H1 (cell line): ENCODE measurements around the gene CEP85. TPM values are rescaled to one million over a fixed set of nuclear protein-coding genes. Genes with fewer than 3 reads are reported as not detected.

ENCODE experiments used
- CTCF ChIA-PET: fragments of 300-600 bp; sonication (Branson Sonifier 250); formaldehyde crosslinking; loops from one replicate; lab custom pipeline; 2021; ENCODE audit not compliant: partially characterized antibody; lab: Charles Lee
- POLR2A ChIA-PET: fragments of 300-600 bp; sonication (Branson Sonifier 250); formaldehyde crosslinking; loops from one replicate; lab custom pipeline; 2021; ENCODE audit warnings: inconsistent platforms; ENCODE audit not compliant: partially characterized antibody; lab: Charles Lee
- DNase-seq, 2 experiments: peaks; one replicate each; pipeline versions ENCODE4 v3.0.0 to v3.0.0-alpha.2; 2010 to 2022; ENCODE audit warnings: low spot score in 2 of 2, low read depth in 1 of 2, mixed read lengths in 1 of 2
- FAIRE-seq: peaks from 2 replicates; lab custom pipeline; 2011; peaks lifted over from hg19 to GRCh38; lab: Jason Lieb, UNC
- H2AFZ ChIP-seq: 2 replicates; pipeline ENCODE4 v1.8.1; 2012; ENCODE audit warnings: low read length, inconsistent platforms
- H2AK5ac ChIP-seq: 2 replicates; pipeline ENCODE4 v1.6.1; 2013; ENCODE audit warnings: low read depth, low read length
- H2BK120ac ChIP-seq: replicated peaks from 2 replicates; pipeline ENCODE3; 2013; ENCODE audit warnings: low read depth, low read length, inconsistent platforms
- H2BK12ac ChIP-seq: 2 replicates; pipeline ENCODE4 v1.6.1; 2013; ENCODE audit warnings: low read depth, low read length
- H2BK15ac ChIP-seq: 2 replicates; pipeline ENCODE4 v1.6.1; 2013; ENCODE audit warnings: low read length
- H2BK20ac ChIP-seq: 2 replicates; pipeline ENCODE4 v1.6.1; 2013; ENCODE audit warnings: low read length
- H2BK5ac ChIP-seq: 2 replicates; pipeline ENCODE4 v1.6.1; 2013; ENCODE audit warnings: low read depth, low read length
- H3K14ac ChIP-seq: 2 replicates; pipeline ENCODE4 v1.6.1; 2013; ENCODE audit warnings: inconsistent platforms; ENCODE audit not compliant: insufficient read length
- H3K18ac ChIP-seq: 2 replicates; pipeline ENCODE4 v1.6.1; 2013; ENCODE audit warnings: low read length; ENCODE audit errors: extremely low read depth
- H3K23ac ChIP-seq: 2 replicates; pipeline ENCODE4 v1.6.1; 2013; ENCODE audit warnings: inconsistent platforms; ENCODE audit not compliant: insufficient read length
- H3K23me2 ChIP-seq: 2 replicates; pipeline ENCODE4 v1.6.1; 2013; ENCODE audit warnings: low read depth, low read length
- H3K27ac ChIP-seq: 2 replicates; pipeline ENCODE4 v1.6.1; 2011; ENCODE audit warnings: low read depth, low read length, inconsistent platforms
- H3K27me3 ChIP-seq, 4 experiments: replicated peaks in 1 of 4; 1 replicate in 1 of 4; 2 replicates in 3 of 4; pipeline versions ENCODE4 v1.6.1 to v1.8.1; 2011 to 2013; ENCODE audit warnings: low read length in 3 of 4, mild to moderate bottlenecking in 3 of 4, inconsistent platforms in 2 of 4, mixed read lengths in 2 of 4, moderate library complexity in 1 of 4; ENCODE audit not compliant: control insufficient read depth in 3 of 4, insufficient read depth in 3 of 4; ENCODE audit errors: extremely low read depth in 1 of 4
- H3K36me3 ChIP-seq, 4 experiments: 2 replicates each; pipeline versions ENCODE4 v1.6.1 to v1.8.1; 2011 to 2013; ENCODE audit warnings: mild to moderate bottlenecking in 4 of 4, low read length in 3 of 4, moderate library complexity in 2 of 4, control low read depth in 1 of 4, inconsistent platforms in 1 of 4; ENCODE audit not compliant: insufficient read depth in 4 of 4, control insufficient read depth in 2 of 4
- H3K4ac ChIP-seq: replicated peaks from 2 replicates; pipeline ENCODE3; 2013; ENCODE audit warnings: low read length, low read depth, mixed read lengths, inconsistent platforms; ENCODE audit not compliant: insufficient read length
- H3K4me1 ChIP-seq, 4 experiments: replicated peaks in 1 of 4; 1 replicate in 1 of 4; 2 replicates in 3 of 4; pipeline versions ENCODE4 v1.6.1 to v1.8.1; 2011 to 2013; ENCODE audit warnings: low read length in 3 of 4, inconsistent platforms in 2 of 4, mixed read lengths in 1 of 4; ENCODE audit not compliant: insufficient read depth in 4 of 4, control insufficient read depth in 3 of 4
- H3K4me2 ChIP-seq, 2 experiments: 2 replicates each; pipeline versions ENCODE4 v1.6.1 to v1.8.1; 2011 to 2013; ENCODE audit warnings: low read depth in 2 of 2, low read length in 2 of 2, control low read depth in 1 of 2, inconsistent platforms in 1 of 2, mild to moderate bottlenecking in 1 of 2; ENCODE audit not compliant: insufficient read depth in 1 of 2
- H3K4me3 ChIP-seq, 4 experiments: fragments of 200-600, 300-600 bp in 1 of 4; sonication (generic), shearing (Covaris generic), sonication (Bioruptor Twin) in 1 of 4; 2 replicates each; pipeline versions ENCODE4 v1.5.1 to v1.8.1; 2011 to 2016; ENCODE audit warnings: low read length in 4 of 4, low read depth in 3 of 4, control low read depth in 2 of 4, inconsistent platforms in 2 of 4, mild to moderate bottlenecking in 2 of 4, mixed read lengths in 1 of 4, moderate library complexity in 1 of 4; ENCODE audit not compliant: insufficient read depth in 2 of 4; ENCODE audit errors: extremely low read depth in 1 of 4
- H3K56ac ChIP-seq: replicated peaks from 2 replicates; pipeline ENCODE3; 2013; ENCODE audit warnings: low read depth, mild to moderate bottlenecking, mixed read lengths, low read length, inconsistent platforms; ENCODE audit not compliant: insufficient read length
- H3K79me1 ChIP-seq: 2 replicates; pipeline ENCODE4 v1.6.1; 2013; ENCODE audit warnings: low read depth, low read length, control low read depth
- H3K79me2 ChIP-seq, 2 experiments: 2 replicates each; pipeline versions ENCODE4 v1.6.1 to v1.8.1; 2012 to 2013; ENCODE audit warnings: low read length in 2 of 2, mild to moderate bottlenecking in 2 of 2, inconsistent platforms in 1 of 2; ENCODE audit not compliant: insufficient read depth in 2 of 2, control insufficient read depth in 1 of 2
- H3K9ac ChIP-seq, 4 experiments: replicated peaks in 1 of 4; 1 replicate in 1 of 4; 2 replicates in 3 of 4; pipeline versions ENCODE4 v1.6.1 to v1.8.1; 2011 to 2013; ENCODE audit warnings: low read depth in 3 of 4, low read length in 3 of 4, control low read depth in 2 of 4, mild to moderate bottlenecking in 2 of 4, moderate library complexity in 2 of 4, inconsistent platforms in 1 of 4; ENCODE audit errors: extremely low read depth in 1 of 4
- H3K9me3 ChIP-seq, 2 experiments: 2 replicates each; pipeline versions ENCODE4 v1.6.1 to v1.8.1; 2012 to 2013; ENCODE audit warnings: mild to moderate bottlenecking in 2 of 2, moderate library complexity in 2 of 2, control low read depth in 1 of 2, inconsistent platforms in 1 of 2, low read depth in 1 of 2, low read length in 1 of 2, mixed read lengths in 1 of 2; ENCODE audit not compliant: insufficient read depth in 2 of 2
- H4K20me1 ChIP-seq, 2 experiments: replicated peaks in 1 of 2; 2 replicates each; pipeline versions ENCODE3 to v1.8.1; 2011 to 2013; ENCODE audit warnings: inconsistent platforms in 2 of 2, low read length in 2 of 2, mild to moderate bottlenecking in 1 of 2; ENCODE audit not compliant: insufficient read depth in 2 of 2, control insufficient read depth in 1 of 2
- H4K5ac ChIP-seq: 2 replicates; pipeline ENCODE4 v1.6.1; 2013; ENCODE audit warnings: low read length, low read depth, mixed read lengths, inconsistent platforms; ENCODE audit not compliant: insufficient read length
- H4K8ac ChIP-seq: 2 replicates; pipeline ENCODE4 v1.8.0; 2013; ENCODE audit warnings: mild to moderate bottlenecking, moderate library complexity, low read length, inconsistent platforms; ENCODE audit not compliant: insufficient read depth; ENCODE audit errors: extremely low read depth
- H4K91ac ChIP-seq: replicated peaks from 2 replicates; pipeline ENCODE3; 2013; ENCODE audit warnings: low read length, mixed read lengths, inconsistent platforms; ENCODE audit not compliant: insufficient read length
- CHD2 ChIP-seq: IDR thresholded peaks from 2 replicates; pipeline ENCODE4 v1.6.1; 2012; ENCODE audit warnings: low read length, improper control_type of control experiment
- GABPA ChIP-seq: IDR thresholded peaks from 2 replicates; pipeline ENCODE4 v1.6.1; 2011; ENCODE audit warnings: mild to moderate bottlenecking, low read length, moderate library complexity, borderline replicate concordance; ENCODE audit not compliant: insufficient read depth
- KDM1A ChIP-seq: fragments of 200-600, 300-600 bp; sonication (generic); IDR thresholded peaks from 2 replicates; pipeline ENCODE4 v1.7.1; 2016; ENCODE audit warnings: mild to moderate bottlenecking, low read length, borderline replicate concordance
- MAX ChIP-seq: IDR thresholded peaks from 2 replicates; pipeline ENCODE4 v1.6.1; 2012; ENCODE audit warnings: inconsistent platforms
- YY1 ChIP-seq: IDR thresholded peaks from 2 replicates; pipeline ENCODE4 v1.6.1; 2011; ENCODE audit warnings: low read depth, mild to moderate bottlenecking, low read length
- WGBS, 2 experiments: shearing (Covaris generic) in 1 of 2; methylation state at CpG; one replicate each; pipeline versions ENCODE4 v1.1.6 to v1.1.7; 2013 to 2015; ENCODE audit warnings: low lambda C conversion rate in 2 of 2, mixed read lengths in 2 of 2, inconsistent platforms in 1 of 2, low coverage in 1 of 2, missing lambda C conversion rate in 1 of 2; ENCODE audit not compliant: insufficient replicate concordance in 2 of 2, insufficient coverage in 1 of 2, insufficient read length in 1 of 2; ENCODE audit errors: extremely low coverage in 1 of 2, missing lambda C conversion rate in 1 of 2; 5-methylcytosine and 5-hydroxymethylcytosine counted together
- polyA plus RNA-seq, 7 experiments: library from polyadenylated mRNA; depleted of rRNA in 3 of 7; stranded (reverse) in 5 of 7; unstranded in 2 of 7; fragments of >200 nt in 5 of 7; fragments of 200-250 nt in 2 of 7; gene quantifications; 1 replicate in 5 of 7; 2 replicates in 1 of 7; 4 replicates in 1 of 7; pipeline versions ENCODE4 v1.2.1 to v1.2.3, GENCODE V29; 2011 to 2013; ENCODE audit warnings: missing spikeins in 2 of 7, mixed read lengths in 2 of 7
- total RNA-seq: library from RNA; stranded (reverse); fragmentation: NEBNext Ultra II Directional; extraction: Animal tissue kit (Norgen Biotek cat#: 25700); gene quantifications from 2 replicates; pipeline ENCODE4 v1.2.1, GENCODE V29; 2021

The CEP85 gene
- total and polyA plus RNA-seq, 2 of the 8 experiments (the other 6 are each of a cell fraction or from before 2014, with no cell fraction given): 40.4 to 43.7 TPM

GRCh38 chr1:26254404-26254803 is 20.4 kb downstream of the CEP85 start:
- Histone ChIP-seq H3K56ac (no peak overlapping the region), H2AFZ (no peak overlapping the region), H3K36me3 (peaks cover 21 to 56% (median 39%) of the 10 kb centered on the region in 4 experiments), H3K4me3 (no peak overlapping the region), H3K9me3 (peaks cover 0 to 3% of the 10 kb centered on the region in 2 experiments; a peak in 1 of 4 replicates), H4K91ac (no peak overlapping the region), H3K27me3 (no peaks in the 10 kb centered on the region), H4K8ac (no peak overlapping the region), H3K4me2 (no peak overlapping the region), H2BK20ac (no peak overlapping the region), H3K79me1 (no peaks in the 10 kb centered on the region), H3K27ac (no peak overlapping the region), H2BK15ac (no peak overlapping the region), H2AK5ac (no peak overlapping the region), H2BK5ac (no peak overlapping the region), H3K4me1 (no peaks in the 10 kb centered on the region), H4K5ac (no peak overlapping the region), H3K9ac (no peak overlapping the region), H4K20me1 (peaks cover 0 to 2% of the 10 kb centered on the region in 2 experiments), H3K4ac (no peak overlapping the region), H3K18ac (no peak overlapping the region), H3K23me2 (no peaks in the 10 kb centered on the region), H2BK12ac (no peak overlapping the region), H3K14ac (no peak overlapping the region), H3K79me2 (peaks cover 0 to 5% of the 10 kb centered on the region in 2 experiments; a peak in 1 of 4 replicates), H2BK120ac (no peak overlapping the region), H3K23ac (no peak overlapping the region)
- ChIA-PET CTCF (interaction anchor here (0.9 kb wide), 1 partner anchor 21 kb away, joined by 3 read pairs; no protein-coding TSS in a partner anchor), POLR2A (no interaction called here)
- FAIRE-seq (no peak), DNase-seq (no peak)
- 94% methylated on average over 3 of the region's 3 CpGs; no CpG with 5 or more reads in 1 of the 2 experiments for WGBS, 2 experiments
- no peak for TF ChIP-seq GABPA
- TF ChIP-seq CHD2: no peak
- no peak for TF ChIP-seq KDM1A
- no peak for TF ChIP-seq MAX
- no peak for TF ChIP-seq YY1
